Hepatic stellate cell (primary cell): ENCODE data around the gene RAB31.

Experiments used
- DNase-seq: peaks from one replicate; pipeline ENCODE4 v3.0.0; 2011; ENCODE audit warnings: low spot score

The RAB31 gene

GRCh38 chr18:9737472-9738121 lies 29.5 kb downstream of the RAB31 start:
- no peak for DNase-seq

- DNase-seq: no peak
Observed at GRCh38 chr18:9738266-9738969, 30.3 kb downstream of the RAB31 start.

DNA sequence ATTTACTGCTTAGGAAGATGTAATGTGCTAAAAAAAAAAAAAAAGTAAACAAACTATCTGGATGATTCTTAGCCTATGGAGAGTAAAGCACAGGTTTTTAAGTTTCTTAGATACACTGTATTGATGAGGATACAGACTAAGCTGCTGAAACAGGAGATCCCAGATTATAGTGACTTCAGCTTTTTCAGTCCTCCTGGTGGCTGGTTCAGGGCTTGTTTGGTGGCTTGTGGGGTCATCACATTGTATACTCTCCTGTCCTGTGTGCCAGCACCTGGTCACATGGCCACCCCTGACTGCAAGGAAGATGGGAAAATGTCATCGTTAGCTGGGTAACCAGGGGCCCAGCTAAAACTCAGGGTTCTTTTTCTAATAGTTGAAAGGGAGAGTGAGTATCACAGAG lies 31.4 kb downstream of the RAB31 start:
- no peak for DNase-seq

DNA sequence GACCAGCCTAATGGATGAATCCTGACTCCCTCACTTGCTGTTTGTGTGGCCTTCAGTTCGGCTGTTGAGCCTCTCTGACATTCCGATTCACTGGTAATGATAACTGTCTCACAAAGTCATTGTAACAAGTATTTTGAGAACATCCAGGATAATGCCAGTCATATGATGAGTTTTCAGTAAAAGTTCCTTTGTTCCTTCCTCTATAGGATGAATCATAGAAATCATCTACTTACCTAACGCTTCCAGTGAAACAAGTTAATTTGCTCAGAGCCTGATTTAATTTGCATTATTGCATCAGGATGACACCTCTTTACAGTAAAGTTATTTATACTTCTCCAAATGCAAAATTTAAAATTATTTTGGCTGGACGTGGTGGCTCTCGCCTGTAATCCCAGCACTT lies 32.0 kb downstream of the RAB31 start:
- DNase-seq: no peak

GRCh38 chr18:9741406-9741792 lies 33.3 kb downstream of the RAB31 start:
- no peak for DNase-seq

GRCh38 chr18:9741793-9742523 lies 33.9 kb downstream of the RAB31 start:
- DNase-seq: peak; percentile 55

DNA sequence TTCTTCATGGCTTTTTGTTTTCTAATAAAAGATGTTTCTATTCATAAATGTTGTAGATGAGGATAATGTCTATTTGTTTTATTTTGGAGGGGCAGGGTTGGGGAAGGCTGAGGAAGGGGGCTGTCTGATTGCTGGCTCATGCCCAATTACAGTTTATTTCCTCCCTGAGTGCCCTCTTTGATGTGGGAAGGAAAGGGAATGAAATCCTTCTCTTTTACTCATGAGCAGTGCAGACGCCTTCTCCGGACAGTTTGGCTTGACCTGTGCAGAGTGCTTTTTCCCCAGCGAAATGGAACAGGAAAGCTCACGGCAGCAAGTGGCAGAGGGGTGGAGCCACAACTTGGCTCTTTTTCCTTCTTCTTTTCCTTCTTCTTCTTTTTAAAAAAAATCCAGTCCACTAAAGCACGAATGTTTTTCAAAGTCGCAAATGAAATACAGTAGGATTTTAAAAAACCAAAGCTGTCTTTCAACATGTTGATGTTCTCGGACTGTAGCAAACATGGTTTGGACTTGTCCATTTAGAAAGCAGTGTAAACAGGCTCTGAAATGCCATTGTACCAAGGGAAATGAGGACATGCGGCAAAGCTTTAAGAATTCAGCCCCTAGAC lies 34.5 kb downstream of the RAB31 start:
- no peak for DNase-seq

- peak; percentile 87 for DNase-seq
Observed at GRCh38 chr18:9743200-9744016, 35.3 kb downstream of the RAB31 start.

GRCh38 chr18:9746958-9747357 lies 38.9 kb downstream of the RAB31 start:
- DNase-seq: no peak

DNA sequence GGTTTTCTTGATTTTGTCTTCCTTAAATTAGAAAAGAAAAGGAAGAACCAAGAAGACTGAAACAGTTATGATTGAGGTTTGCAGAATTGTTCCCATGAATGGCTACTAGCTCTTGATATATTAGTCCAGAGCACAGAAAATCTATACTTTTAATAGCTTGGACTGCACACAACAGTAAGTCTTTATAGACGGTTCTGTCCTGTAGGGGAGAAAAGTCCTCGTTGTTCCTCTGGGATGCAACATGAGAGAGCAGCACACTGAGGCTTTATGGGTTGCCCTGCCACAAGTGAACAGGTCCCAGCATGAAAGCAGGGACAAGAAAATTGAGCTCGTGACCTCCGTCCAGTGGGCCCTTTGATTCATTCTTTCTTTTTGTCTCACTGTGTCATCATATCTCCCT lies 41.5 kb downstream of the RAB31 start:
- DNase-seq: no peak

DNA sequence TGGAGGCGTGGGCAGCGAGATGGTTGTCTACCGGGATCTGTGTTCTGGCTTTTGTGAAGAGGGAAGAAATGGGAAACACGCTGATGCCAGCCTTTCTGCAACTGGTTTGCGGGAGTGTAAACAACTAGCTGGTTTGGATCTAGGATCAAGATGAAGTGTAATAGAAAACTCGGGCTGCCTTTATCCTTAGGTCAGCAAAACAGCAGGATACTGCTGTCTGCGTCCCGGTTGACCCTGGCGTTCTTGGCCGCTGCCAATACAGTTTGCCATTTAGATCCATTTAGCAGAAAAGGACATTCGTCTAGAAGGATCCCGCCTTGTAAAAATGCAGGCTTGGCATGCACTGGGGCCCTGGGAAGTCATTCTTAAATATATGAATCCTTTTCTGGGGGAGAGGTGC lies 42.0 kb downstream of the RAB31 start:
- no peak for DNase-seq

- DNase-seq: no peak
Observed at GRCh38 chr18:9750606-9751304, 42.7 kb downstream of the RAB31 start.

DNA sequence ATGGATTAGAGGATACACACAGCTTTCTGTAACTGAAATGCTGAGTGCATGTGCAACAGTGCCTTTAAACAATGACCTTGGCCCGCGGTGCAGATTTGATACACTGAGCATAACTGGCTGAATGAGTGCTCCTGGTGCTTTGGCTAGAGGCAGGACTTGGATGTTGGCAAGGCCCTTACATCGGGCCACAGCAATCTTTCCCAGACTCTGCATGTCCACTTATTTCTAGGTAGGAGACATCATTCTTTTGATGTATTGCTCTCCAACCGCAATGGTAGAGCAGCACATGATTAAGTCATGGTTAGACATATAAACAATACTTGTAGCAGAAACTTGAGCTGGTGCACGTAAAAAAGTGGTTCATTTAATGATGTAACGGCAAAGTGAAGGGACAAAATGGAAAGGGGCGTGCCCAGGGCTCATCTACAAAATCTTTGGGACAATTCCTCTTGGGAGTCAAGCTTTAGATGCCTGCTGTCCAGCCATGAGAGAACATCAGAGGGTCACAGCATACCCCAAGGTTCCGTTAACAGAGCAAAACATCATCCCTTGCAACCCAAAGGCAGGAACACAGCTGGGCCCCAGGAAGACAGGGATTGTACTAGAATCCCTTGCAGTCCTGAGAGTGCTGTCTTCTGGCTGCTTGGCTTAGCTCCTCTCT lies 43.4 kb downstream of the RAB31 start:
- DNase-seq: no peak

- no peak for DNase-seq
Observed at GRCh38 chr18:9753846-9754245, 45.7 kb downstream of the RAB31 start.

DNA sequence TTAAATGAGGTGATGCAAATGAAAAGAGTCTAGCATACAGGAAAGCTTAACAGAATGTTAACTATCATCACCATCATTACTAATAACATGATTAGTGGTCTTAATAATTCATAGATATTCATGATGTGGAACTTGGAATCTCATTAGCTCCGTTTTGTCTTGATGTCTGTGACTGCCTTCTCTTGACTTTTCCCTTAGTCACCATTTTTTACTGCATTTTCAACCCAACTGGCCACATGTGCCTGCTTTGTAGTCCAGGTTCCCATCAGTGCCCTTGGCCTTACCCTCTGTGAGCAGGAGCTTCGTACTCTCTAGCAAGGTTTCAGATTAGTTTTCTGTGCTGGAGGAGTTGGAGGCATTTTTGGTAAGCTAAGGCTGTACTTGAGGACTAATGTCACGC lies 47.0 kb downstream of the RAB31 start:
- no peak for DNase-seq

DNA sequence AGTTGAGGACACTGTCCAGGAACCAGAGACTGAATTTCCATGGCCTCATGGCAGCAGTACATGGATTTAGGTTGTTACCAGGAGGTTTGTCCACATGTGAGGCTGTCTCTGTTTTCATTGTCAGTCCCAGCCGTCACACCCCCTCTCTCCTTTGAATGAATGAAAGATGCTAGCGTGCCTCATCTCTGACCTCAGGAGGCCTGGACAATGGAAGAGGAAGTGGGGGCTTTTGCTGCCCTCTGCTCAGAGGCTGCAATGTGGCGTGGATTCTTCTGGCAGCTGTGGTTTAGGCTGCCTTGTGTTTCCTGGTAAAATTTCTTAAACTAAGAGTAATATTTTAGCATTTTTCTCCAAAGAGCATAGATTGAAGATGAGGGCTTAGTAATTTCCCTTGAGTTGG lies 47.5 kb downstream of the RAB31 start:
- no peak for DNase-seq

DNA sequence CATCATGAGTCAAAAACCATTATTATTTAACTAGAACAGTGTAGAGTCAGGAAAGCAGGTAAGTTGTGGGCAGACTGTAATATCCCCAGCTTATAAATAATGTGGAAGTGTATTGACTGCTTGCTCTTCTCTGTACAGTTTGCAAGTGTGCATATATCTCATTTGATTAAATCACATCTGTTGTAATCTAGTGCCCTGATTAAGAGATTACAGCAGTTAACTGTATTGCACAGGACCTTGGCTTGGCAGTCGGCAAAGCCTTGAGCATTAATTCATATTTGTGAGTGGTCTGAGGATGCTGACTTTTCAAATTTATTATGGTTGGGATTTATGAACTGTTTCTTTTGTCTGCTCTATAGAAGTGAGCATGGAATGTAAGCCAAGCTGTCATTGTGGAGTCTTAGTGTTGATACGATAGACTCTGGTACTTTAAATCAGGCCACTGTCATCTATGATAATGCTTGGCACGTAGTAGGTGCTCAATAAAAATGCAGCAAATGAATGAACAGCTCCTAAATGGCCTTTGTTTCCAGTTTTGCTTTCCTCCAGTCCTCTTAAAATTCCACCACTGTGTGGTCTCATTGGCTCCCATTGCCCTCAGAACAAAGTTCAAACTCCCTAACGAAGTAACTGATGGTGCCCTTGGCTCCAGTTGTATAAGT lies 48.3 kb downstream of the RAB31 start:
- DNase-seq: no peak

GRCh38 chr18:9756933-9757470 lies 48.9 kb downstream of the RAB31 start:
- DNase-seq: no peak

DNA sequence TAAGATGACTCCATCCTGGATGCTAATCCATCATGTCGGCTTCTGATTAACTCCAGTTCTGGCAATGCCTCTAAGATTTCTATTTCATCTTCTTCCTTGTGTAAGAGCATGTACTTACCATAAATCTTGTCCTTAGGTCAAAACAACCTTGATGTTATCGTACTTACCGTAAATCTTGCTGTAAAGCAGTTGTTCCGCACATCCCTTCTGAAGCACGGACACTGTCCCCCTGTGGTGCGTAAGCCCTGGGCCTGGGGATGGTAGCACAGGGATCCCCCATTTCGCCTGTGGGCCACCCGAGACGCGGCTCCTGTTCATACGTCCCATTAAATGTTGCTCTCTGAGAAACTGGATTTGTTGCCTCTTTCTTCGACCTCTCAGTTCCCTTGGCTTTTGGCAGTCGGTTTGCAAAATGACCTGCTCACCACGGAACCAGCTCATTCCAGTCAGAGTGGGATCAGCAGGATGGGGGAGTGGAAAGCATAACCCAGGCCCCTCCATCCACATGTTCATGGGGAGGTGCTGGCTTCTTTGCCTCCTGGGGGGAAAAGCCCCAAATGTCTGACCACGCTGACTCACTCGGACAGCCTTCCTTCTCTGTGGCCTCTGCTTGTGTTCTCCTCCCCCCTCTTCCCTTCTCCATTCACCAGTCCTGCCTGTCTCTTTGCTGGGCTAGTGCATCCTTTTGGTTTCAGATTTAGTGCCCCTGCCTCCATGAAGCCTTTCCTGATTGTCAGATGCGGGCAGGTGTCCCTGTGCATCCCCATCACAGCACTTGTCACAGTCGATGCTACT lies 49.9 kb downstream of the RAB31 start:
- DNase-seq: no peak
